GM21423 (cell line): ENCODE data around the gene IGF1.

ENCODE experiments used
- ATAC-seq: cut with Tn5 transposase; IDR thresholded peaks from one replicate; pipeline ENCODE4 v1.9.1; 2021; ENCODE audit warnings: mild to moderate bottlenecking, moderate library complexity; ENCODE audit not compliant: unreplicated experiment

The IGF1 gene

DNA sequence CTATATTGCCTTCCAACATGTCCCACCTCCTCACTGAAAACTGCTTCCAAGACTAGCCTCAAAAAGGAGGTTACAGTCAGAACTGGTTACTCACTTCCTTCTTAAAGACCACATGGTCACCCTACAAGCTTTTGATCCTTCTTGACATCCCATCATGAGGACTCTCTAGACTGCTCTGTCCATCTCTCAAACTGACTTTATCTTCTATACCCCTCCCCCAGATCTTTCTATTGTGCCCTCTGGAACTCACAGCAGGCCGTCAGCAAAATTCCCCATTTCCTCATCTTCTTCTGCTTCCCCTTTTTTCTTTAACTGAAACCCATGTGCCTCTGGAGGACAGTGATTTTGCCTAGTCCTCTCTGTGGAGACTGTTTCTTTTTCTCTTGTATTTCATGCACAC, 18.1 kb upstream of the IGF1 start:
- no peak for ATAC-seq

- ATAC-seq: no peak
Observed at GRCh38 chr12:102497743-102498142, 17.4 kb upstream of the IGF1 start.

GRCh38 chr12:102496591-102496990, 16.2 kb upstream of the IGF1 start:
- no peak for ATAC-seq

DNA sequence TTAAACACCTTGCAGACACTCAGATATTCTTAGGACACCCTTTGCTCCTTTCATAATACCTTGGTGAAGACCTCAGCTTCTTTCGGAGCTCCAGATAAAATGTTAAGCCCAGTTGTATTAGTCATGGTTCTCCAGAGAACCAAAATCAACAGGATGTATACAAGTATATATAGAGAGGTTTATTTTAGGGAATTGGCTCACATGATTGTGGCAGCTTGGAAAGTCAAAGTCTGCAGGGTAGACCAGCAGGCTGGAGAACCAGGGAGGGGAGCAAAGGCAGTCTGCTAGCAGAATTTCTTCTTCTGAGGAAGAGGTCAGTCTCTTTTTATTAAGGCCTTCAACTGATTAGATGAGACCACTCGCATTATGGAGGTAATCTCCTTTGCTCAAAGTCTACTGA, 6.9 kb upstream of the IGF1 start:
- ATAC-seq: no peak

- no peak for ATAC-seq
Observed at GRCh38 chr12:102486153-102486552, 5.8 kb upstream of the IGF1 start.

DNA sequence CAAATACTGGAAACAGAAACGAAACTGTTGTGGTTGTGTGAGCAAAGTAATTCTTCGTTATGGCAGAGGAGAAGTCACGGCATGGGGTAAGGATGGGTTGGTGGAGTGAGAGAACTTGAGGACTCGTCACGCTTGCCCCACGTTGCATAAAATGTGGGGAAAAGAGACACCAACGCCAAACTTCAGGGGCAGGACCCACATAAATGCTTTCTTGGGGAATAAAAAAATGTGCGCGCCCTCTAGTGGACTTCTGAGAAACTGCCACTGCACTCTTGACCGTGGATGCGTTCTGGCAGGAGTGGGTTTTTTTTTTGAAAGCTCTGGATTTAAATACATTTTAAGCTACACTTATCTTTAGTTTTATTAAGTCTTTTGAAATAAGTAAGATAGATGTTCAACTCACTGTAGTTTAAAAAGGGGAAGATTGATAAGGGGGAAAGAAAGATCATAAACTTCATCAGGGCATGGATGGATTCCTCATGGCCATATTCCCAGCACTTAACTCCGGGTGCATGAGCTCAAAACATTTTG, 4.1 kb upstream of the IGF1 start:
- peak; percentile 52 for ATAC-seq

DNA sequence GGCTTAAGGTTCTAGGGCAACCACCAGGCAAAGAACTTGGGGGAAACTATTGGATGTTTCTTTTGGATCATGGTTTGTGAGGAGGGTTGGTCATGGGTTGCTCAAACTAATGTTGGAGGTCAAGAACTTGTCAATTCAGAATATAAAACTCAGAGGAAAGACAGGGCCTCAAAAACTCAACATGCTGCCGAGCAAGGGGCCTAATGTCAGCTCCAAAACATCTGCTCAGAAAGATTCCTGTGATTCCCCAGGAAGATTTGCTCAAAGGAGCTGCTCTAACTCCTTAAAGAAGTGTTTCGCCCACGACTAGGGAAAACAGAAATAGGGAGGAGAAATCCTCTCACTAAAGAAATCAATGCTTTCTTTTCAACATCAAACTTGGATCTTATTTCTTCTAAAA, 3.7 kb upstream of the IGF1 start:
- ATAC-seq: peak; percentile 15

- ATAC-seq: peak; percentile 58
Observed at GRCh38 chr12:102483466-102483865, 3.1 kb upstream of the IGF1 start.

DNA sequence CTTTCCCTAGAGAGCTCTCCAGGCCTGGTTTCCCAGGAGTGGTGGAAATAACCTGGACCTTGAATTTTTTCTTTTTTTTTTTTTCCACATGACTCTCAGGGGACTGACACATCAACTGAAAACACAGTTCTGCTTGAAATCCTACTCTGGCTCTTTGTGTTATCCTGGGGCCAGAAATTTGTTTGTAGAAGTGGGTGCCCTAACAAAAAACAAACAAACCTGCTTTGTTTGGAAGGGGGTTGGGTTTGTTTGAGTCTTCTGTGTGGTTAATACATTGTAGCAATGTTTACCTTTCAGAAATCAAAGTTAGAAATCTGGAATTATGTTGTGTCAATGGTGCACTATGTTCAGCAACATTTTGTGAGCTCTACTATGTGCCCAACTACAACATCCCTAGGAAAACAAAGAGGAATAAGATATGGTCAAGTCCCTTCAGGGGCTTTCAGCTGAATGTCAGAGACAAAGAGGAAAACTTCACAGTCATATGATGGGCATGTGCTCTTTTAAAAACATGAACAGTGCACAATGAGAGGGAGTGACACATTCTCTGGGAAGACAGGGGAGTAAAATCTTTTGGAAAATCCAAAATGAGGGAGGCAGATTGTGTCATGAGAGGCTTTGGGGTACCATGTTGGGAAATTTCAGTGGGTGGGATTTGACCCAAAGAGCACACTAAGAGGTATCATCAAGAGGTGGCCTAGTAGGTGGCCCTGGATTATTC, 1.5 kb upstream of the IGF1 start:
- ATAC-seq: no peak

DNA sequence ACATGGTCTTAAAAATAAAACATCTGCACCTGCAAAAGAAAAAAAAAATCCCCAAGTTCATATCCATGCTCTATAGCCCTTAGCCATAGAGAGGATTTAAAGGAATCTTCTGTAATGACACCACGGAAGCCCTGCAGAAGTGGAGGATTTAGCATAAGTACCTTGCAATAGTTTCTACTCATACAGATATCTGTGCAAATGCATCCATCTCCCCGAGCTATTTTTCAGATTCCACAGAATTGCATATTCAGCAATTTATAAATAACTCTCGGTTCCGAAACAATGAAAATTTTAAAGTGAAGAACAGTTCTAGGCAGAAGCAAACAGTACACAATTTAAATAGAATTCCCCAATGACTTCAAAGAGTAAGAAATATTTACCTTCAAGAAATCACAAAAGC, 424 bp downstream of the IGF1 start:
- no peak for ATAC-seq

GRCh38 chr12:102479099-102479885, 1.1 kb downstream of the IGF1 start:
- peak; percentile 28 for ATAC-seq

DNA sequence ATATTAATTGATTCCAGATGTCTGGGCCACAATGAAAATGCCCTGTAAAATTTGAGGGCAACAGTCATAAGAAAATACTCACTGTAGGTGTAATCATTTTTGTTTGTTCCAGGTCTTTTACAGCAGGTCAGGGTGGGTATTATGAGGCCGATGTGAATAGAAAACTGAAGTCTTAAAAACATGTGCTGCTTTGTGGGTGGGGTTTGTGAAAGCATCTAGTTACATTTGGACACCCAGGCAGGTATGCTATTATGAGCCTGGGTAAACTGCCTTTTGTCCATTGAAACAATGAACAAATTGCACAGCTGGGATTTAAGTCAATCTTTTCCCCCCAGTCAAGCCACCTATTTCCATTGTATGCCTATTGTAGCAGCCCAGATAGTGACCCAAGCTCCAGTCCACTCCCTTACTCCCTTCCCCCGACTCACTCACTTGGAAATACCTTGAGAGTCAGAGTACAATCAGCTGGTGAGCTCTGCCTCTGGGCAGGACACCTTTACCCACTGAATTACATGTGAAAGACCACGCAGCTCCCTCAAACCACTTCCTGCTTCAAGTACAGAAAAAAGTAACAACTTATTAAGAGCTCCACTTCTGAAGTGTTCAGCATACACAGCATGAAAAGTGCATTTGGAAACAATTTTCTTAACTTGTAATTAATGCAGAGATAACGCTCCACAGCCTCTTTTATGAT, 1.8 kb downstream of the IGF1 start:
- peak; percentile 71 for ATAC-seq

DNA sequence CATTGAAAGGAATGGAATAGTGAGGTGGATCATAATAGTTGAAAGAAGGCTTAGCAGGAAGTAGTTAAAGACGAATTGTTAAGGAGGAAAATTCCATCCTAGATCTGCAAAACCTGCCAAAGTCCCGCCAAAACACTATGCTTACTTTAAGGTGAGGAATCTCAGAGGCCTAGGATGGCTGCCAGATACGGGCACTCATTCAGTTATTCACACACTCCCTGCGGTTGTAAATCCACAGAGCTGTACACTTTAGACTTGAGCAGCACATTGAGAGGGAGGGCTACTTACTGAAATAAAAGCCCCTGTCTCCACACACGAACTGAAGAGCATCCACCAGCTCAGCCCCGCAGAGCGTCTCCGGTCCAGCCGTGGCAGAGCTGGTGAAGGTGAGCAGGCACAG, 5.0 kb downstream of the IGF1 start:
- no peak for ATAC-seq

DNA sequence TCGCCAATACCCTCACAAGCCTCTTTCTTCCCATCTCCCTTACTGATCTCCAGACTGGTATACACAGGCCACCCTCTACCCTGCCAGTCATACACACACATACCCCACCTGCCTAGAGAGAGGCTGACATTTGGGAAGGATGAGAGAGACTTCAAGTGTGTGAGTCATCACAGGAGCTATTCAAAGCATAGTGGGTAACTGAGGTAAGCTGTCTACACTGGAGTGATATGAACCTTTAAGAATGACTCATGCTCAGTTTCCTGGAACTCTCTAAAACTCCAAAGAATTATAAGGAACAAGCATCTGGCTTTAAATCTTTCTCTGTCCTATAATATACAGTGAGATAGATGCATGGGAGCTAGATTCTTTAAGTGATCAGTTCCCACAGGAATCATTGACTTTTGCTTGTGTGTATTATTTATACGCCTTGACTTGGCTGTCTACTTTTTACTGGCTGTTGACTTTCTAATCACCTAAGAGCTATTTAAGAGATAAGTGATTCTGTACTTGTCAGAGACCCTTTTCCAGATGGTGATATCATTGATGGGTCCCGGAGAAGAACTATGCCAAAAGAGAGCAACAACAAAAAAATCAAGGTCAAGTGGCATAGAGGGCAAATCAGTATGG, 5.8 kb downstream of the IGF1 start:
- ATAC-seq: no peak

DNA sequence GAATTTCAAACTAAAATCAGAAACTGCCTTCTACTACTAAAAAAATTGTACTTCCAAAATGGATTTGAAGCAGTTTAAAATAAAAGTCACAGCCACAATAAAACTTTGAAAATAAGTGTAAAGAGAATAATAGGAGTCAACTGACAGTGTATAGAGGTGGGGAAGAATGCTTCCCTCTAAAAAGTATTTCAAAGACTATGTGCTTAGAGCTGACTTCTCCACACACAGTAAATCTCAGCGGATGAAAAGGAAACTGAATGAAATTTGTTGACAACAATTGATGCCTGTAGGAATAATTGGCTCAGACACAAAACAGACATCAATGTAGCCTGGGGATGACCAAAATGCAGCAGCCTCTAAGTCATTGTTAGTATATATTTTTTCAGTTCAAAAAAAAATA, 7.9 kb downstream of the IGF1 start:
- no peak for ATAC-seq

GRCh38 chr12:102471556-102471955, 8.8 kb downstream of the IGF1 start:
- no peak for ATAC-seq

- no peak for ATAC-seq
Observed at GRCh38 chr12:102470945-102471344, 9.4 kb downstream of the IGF1 start.

DNA sequence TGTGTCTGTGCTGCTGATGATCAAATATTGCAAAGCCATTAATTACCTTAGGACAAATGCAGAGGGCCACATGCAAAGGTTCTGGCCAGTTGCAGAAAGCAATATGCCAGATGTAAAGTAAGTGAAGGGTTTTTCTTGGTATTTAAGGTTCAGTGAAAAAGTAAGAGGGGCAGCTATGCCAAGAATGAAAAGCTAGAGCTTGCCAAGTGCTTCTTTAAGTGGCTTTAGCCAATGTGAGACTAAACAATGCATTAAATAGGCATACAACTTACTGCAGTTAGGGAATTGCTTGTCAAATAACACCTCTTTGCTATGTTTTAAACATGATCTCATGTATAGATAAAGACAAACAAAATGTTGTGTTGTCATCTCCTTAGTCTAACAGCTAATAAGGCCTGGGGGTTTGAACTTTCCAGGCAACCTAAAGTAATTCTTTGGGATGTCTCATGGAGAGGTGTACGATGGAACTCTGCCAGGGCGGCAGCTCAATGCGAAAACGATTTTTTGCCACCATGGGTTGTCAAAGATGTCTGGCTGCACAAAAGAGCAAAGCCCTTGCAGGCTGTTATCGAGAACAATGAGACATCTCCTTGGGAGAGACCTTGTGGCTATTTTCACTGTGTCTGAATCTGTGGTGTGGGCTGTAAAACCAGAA, 12.0 kb downstream of the IGF1 start:
- no peak for ATAC-seq

DNA sequence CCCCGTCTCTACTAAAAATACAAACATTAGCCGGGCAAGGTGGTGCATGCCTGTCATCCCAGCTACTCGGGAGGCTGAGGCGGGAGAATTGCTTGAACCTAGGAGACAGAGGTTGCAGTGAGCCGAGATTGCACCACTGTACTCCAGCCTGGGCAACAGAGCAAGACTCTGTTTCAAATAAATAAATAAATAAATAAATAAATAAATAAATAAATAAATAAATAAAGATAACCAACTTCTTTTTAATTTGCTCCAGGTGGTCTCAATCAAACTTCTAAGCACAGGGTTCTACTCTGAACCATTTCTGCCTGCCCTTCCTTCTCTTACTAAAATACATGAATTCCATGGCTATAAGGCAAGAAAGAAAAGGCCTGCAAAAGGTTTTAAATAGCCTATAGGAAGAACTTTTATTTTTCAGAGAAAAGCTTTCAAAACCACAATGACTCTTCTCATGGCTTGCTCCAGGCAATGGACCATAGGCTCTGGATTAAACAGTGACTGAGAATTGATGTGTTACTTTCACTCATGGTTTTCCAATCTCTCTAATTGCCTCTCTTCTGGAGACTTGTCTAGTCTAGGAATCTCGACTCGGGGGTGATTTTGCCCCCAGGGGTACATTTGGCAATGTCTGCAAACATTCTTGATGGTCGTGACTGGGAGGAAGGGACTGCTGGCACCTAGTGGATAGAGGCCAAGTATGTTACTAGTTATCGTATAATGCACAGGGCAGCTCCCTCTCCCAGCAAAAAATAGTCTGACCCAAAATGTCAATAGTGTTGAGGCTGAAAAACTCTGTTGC, 14.4 kb downstream of the IGF1 start:
- no peak for ATAC-seq
